GM19467 (cell line): ENCODE data around the gene MRPL37.
"Not testable (repeated sequence)": the region's sequence is repeated elsewhere in the genome, so short reads cannot be mapped to it uniquely, and the experiment has no call there.

Experiments used
- ATAC-seq: cut with Tn5 transposase; IDR thresholded peaks from one replicate; pipeline ENCODE4 v1.9.1; 2021; ENCODE audit warnings: mild to moderate bottlenecking, moderate library complexity; ENCODE audit not compliant: unreplicated experiment

MRPL37 gene

GRCh38 chr1:54218883-54219687 lies 19.1 kb downstream of the MRPL37 start:
- no peak for ATAC-seq

GRCh38 chr1:54219688-54220003 lies 19.7 kb downstream of the MRPL37 start:
- no peak for ATAC-seq

- no peak for ATAC-seq
These were observed 20.2 kb downstream of the MRPL37 start for GRCh38 chr1:54220004-54220811.

GRCh38 chr1:54221113-54221834 lies 21.3 kb downstream of the MRPL37 start:
- no peak for ATAC-seq

GRCh38 chr1:54221867-54222484 lies 22.0 kb downstream of the MRPL37 start:
- no peak for ATAC-seq

- ATAC-seq: no peak
These were observed 22.7 kb downstream of the MRPL37 start for GRCh38 chr1:54222711-54223110.

GRCh38 chr1:54223441-54224202 lies 23.7 kb downstream of the MRPL37 start:
- ATAC-seq: no peak

GRCh38 chr1:54224233-54224632 lies 24.3 kb downstream of the MRPL37 start:
- ATAC-seq: no peak

- ATAC-seq: no peak
These were observed 25.4 kb downstream of the MRPL37 start for GRCh38 chr1:54225378-54225777.

- no peak for ATAC-seq
These were observed 26.1 kb downstream of the MRPL37 start for GRCh38 chr1:54225986-54226559.

GRCh38 chr1:54227091-54227602 lies 27.2 kb downstream of the MRPL37 start:
- no peak for ATAC-seq

GRCh38 chr1:54227891-54228310 lies 27.9 kb downstream of the MRPL37 start:
- ATAC-seq: no peak

GRCh38 chr1:54228638-54229079 lies 28.7 kb downstream of the MRPL37 start:
- ATAC-seq: no peak

- no peak for ATAC-seq
These were observed 29.4 kb downstream of the MRPL37 start for GRCh38 chr1:54229281-54229891.

- ATAC-seq: no peak
These were observed 30.8 kb downstream of the MRPL37 start for GRCh38 chr1:54230507-54231339.

GRCh38 chr1:54233196-54233595 lies 33.2 kb downstream of the MRPL37 start:
- ATAC-seq: not testable (repeated sequence)

- no peak for ATAC-seq
These were observed 34.3 kb downstream of the MRPL37 start for GRCh38 chr1:54234284-54234683.

- ATAC-seq: no peak
These were observed 37.6 kb downstream of the MRPL37 start for GRCh38 chr1:54237586-54237985.
